MM.1S (cell line): ENCODE data around the gene PRTN3.

Experiments used
- DNase-seq: peaks from one replicate; pipeline ENCODE4 v3.0.0-alpha.2; 2015
- H2AFZ ChIP-seq: fragments of 300-600 bp; sonication (generic); 2 replicates; pipeline ENCODE4 v1.6.0; 2016; ENCODE audit warnings: antibody characterized with exemption, low read length
- H3F3A ChIP-seq: fragments of 300-600 bp; sonication (generic); 2 replicates; pipeline ENCODE4 v1.6.1; 2016; ENCODE audit warnings: mild to moderate bottlenecking, antibody characterized with exemption, low read length, moderate library complexity, mixed read lengths; ENCODE audit not compliant: insufficient read depth
- H3K27ac ChIP-seq: fragments of 300-600 bp; sonication (generic); 2 replicates; pipeline ENCODE4 v1.5.1; 2016; ENCODE audit warnings: mild to moderate bottlenecking, low read length
- H3K27me3 ChIP-seq: fragments of 300-600 bp; sonication (generic); replicated peaks from 2 replicates; pipeline ENCODE4 v1.6.0; 2016; ENCODE audit warnings: low read length; ENCODE audit not compliant: insufficient read depth
- H3K36me3 ChIP-seq: fragments of 300-600 bp; sonication (generic); replicated peaks from 2 replicates; pipeline ENCODE4 v1.6.1; 2016; ENCODE audit warnings: mild to moderate bottlenecking, low read length, mixed read lengths; ENCODE audit not compliant: insufficient read depth
- H3K4me1 ChIP-seq: fragments of 300-600 bp; sonication (generic); 2 replicates; pipeline ENCODE4 v1.6.1; 2016; ENCODE audit warnings: low read length, mixed read lengths
- H3K4me2 ChIP-seq: fragments of 300-600 bp; sonication (generic); 2 replicates; pipeline ENCODE4 v1.6.0; 2016; ENCODE audit warnings: low read depth, low read length
- H3K4me3 ChIP-seq: fragments of 300-600 bp; sonication (generic); 2 replicates; pipeline ENCODE4 v1.5.1; 2016; ENCODE audit warnings: low read length, mixed read lengths
- H3K79me2 ChIP-seq: fragments of 300-600 bp; sonication (generic); 2 replicates; pipeline ENCODE4 v1.6.1; 2016; ENCODE audit warnings: mixed run types, low read length, mixed read lengths
- H3K9ac ChIP-seq: fragments of 300-600 bp; sonication (generic); 2 replicates; pipeline ENCODE4 v1.6.1; 2016; ENCODE audit warnings: low read length, mixed read lengths
- H3K9me2 ChIP-seq: fragments of 300-600 bp; sonication (generic); replicated peaks from 2 replicates; pipeline ENCODE4 v1.6.1; 2016; ENCODE audit warnings: mild to moderate bottlenecking, low read length, mixed read lengths; ENCODE audit not compliant: insufficient read depth
- H3K9me3 ChIP-seq: fragments of 300-600 bp; sonication (generic); replicated peaks from 2 replicates; pipeline ENCODE4 v1.6.1; 2016; ENCODE audit warnings: mild to moderate bottlenecking, low read length, mixed read lengths; ENCODE audit not compliant: insufficient read depth
- H4K20me1 ChIP-seq: fragments of 300-600 bp; sonication (generic); 2 replicates; pipeline ENCODE4 v1.6.1; 2016; ENCODE audit warnings: mild to moderate bottlenecking, low read length, moderate library complexity, mixed read lengths; ENCODE audit not compliant: insufficient read depth
- EZH2 ChIP-seq: fragments of 300-600 bp; sonication (generic); optimal IDR thresholded peaks from 2 replicates; pipeline ENCODE3; 2017; ENCODE audit warnings: low read depth, mild to moderate bottlenecking, antibody characterized with exemption, low read length, mixed read lengths
- EZH2phosphoT487 ChIP-seq: fragments of 300-600 bp; sonication (generic); IDR thresholded peaks from 2 replicates; pipeline ENCODE4 v1.6.1; 2018; ENCODE audit warnings: antibody characterized with exemption, low read length
- TF ChIP-seq, protein P1 (sequence below): fragments of 300-600 bp; sonication (generic); IDR thresholded peaks from 2 replicates; pipeline ENCODE4 v1.5.1; 2016; ENCODE audit warnings: antibody characterized with exemption, low read length, mixed read lengths

PRTN3 gene

GRCh38 chr19:873084-873483 lies 32.3 kb downstream of the PRTN3 start:
- DNase-seq, result peak; percentile 48
- Histone ChIP-seq H3K4me2 (no peak overlapping the region), H3K79me2 (no peaks in the 10 kb centered on the region)

GRCh38 chr19:873561-874041 lies 32.8 kb downstream of the PRTN3 start:
- no peak for DNase-seq
- Histone ChIP-seq H3K79me2 (no peaks in the 10 kb centered on the region), H3K27me3 (no peaks in the 10 kb centered on the region), H3K4me3 (no peak overlapping the region), H3K9me3 (no peaks in the 10 kb centered on the region), H3K27ac (no peak overlapping the region), H3K4me1 (0 out of 2 replicates have a peak, but pooled peaks cover 7% of the 10 kb centered on the region), H4K20me1 (no peaks in the 10 kb centered on the region), H3K9ac (no peak overlapping the region), H3K4me2 (no peak overlapping the region), H2AFZ (no peak overlapping the region), H3K36me3 (no peaks in the 10 kb centered on the region), H3K9me2 (no peaks in the 10 kb centered on the region), H3F3A (peaks cover 8% of the 10 kb centered on the region; the same call in 1 of the 2 replicates)
- TF ChIP-seq EZH2phosphoT487 (no peak), EZH2 (no peak)
- TF ChIP-seq, protein P1, sequence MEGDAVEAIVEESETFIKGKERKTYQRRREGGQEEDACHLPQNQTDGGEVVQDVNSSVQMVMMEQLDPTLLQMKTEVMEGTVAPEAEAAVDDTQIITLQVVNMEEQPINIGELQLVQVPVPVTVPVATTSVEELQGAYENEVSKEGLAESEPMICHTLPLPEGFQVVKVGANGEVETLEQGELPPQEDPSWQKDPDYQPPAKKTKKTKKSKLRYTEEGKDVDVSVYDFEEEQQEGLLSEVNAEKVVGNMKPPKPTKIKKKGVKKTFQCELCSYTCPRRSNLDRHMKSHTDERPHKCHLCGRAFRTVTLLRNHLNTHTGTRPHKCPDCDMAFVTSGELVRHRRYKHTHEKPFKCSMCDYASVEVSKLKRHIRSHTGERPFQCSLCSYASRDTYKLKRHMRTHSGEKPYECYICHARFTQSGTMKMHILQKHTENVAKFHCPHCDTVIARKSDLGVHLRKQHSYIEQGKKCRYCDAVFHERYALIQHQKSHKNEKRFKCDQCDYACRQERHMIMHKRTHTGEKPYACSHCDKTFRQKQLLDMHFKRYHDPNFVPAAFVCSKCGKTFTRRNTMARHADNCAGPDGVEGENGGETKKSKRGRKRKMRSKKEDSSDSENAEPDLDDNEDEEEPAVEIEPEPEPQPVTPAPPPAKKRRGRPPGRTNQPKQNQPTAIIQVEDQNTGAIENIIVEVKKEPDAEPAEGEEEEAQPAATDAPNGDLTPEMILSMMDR, result no peak

More at GRCh38 chr19:873084-873483, 32.3 kb downstream of the PRTN3 start:
- Histone ChIP-seq H2AFZ (no peak overlapping the region), H3K4me3 (no peak overlapping the region), H3K27me3 (no peaks in the 10 kb centered on the region), H3K27ac (no peak overlapping the region), H3K9ac (no peak overlapping the region), H3K36me3 (no peaks in the 10 kb centered on the region), H3K9me2 (no peaks in the 10 kb centered on the region), H3F3A (peaks cover 8% of the 10 kb centered on the region; the same call in 1 of the 2 replicates), H3K9me3 (no peaks in the 10 kb centered on the region), H4K20me1 (no peaks in the 10 kb centered on the region), H3K4me1 (0 out of 2 replicates have a peak, but pooled peaks cover 7% of the 10 kb centered on the region)
- no peak for TF ChIP-seq EZH2phosphoT487
- TF ChIP-seq, protein P1, result no peak
- TF ChIP-seq EZH2, result no peak

GRCh38 chr19:875265-875879 lies 34.6 kb downstream of the PRTN3 start:
- H3K36me3 ChIP-seq, result no peaks in the 10 kb centered on the region
- H3K9ac ChIP-seq, result no peak overlapping the region
- DNase-seq, result no peak
- H3K9me2 ChIP-seq, result no peaks in the 10 kb centered on the region
- H2AFZ ChIP-seq, result no peak overlapping the region
- H3K4me2 ChIP-seq, result no peak overlapping the region
- no peaks in the 10 kb centered on the region for H3K79me2 ChIP-seq
- H3K27me3 ChIP-seq, result no peaks in the 10 kb centered on the region
- H3F3A ChIP-seq, result peaks cover 8% of the 10 kb centered on the region; the same call in 1 of the 2 replicates
- TF ChIP-seq, protein P1, result no peak
- no peaks in the 10 kb centered on the region for H3K9me3 ChIP-seq
- no peak overlapping the region for H3K4me3 ChIP-seq
- H4K20me1 ChIP-seq, result no peaks in the 10 kb centered on the region
- H3K4me1 ChIP-seq, result 0 out of 2 replicates have a peak, but pooled peaks cover 7% of the 10 kb centered on the region
- no peak overlapping the region for H3K27ac ChIP-seq
